NCI-H187 treated with DMSO at 0.1 percent for 48 hours (cell line): ENCODE data around the gene XBP1.
"Not testable (repeated sequence)": the region's sequence is repeated elsewhere in the genome, so short reads cannot be mapped to it uniquely, and the experiment has no call there.

Source experiments
- DNase-seq: peaks from one replicate; lab custom pipeline; 2025; lab: John Stamatoyannopoulos, UW

XBP1 gene

DNA sequence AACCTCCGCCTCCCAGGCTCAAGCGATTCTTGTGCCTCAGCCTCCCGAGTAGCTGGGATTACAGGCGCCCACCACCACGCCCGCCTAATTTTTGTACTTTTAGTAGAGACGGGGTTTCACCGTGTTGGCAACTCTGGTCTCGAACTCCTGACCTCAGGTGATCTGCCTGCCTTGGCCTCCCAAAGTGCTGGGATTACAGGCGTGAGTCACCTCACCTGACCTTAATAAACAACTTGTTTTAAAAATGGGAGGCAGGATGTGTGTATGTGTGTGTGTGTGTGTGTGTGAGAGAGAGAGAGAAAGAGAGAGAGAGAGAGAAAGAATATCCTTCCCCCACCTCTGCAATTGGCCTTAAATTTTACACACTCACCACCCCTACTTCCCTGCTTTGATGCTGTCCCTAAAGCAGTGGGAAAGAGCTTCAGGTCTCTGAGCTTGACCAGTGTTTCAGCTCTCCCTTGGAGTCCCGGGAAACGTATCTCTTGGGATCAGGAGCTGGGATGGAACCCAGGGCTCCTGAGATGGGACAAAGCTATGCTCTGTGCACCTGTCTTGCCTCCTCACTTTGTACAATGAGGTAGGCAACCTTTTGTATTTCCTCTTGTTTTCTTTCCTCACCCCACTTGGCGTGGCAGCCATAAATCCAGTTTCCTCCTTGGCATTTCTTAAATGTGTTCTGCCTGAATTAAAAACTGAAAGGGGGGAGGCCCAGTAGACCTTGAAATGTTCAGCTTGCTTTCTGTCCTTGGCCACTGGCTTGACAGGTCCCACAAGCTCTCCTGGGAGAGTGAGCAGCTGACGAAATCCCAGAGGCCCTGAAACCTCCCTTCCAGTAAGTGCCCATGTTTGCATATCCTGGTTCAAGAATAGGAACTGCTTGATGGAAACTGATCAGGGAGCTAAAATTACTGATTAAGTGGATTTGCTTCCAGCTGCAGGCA, 17.8 kb upstream of the XBP1 start:
- no peak for DNase-seq

DNA sequence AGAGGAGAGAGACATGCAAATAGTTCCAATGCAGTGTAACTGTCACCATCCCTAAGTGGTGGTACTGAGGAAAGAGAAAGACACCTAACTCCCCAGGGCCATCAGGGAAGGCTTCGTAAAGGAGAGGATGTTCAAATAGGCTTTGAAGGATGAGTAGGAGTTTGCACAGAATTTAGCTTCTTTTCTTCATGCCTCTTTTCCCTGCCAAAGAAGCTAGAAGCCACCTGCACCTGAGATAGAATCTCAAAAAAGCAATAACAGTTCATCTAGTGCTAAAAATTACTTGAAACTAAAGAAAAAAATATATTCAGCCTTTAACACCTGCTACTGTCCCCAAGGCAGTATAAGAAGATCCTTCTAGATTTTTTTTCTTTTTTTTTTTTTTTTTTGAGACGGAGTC, 16.7 kb upstream of the XBP1 start:
- no peak for DNase-seq

DNA sequence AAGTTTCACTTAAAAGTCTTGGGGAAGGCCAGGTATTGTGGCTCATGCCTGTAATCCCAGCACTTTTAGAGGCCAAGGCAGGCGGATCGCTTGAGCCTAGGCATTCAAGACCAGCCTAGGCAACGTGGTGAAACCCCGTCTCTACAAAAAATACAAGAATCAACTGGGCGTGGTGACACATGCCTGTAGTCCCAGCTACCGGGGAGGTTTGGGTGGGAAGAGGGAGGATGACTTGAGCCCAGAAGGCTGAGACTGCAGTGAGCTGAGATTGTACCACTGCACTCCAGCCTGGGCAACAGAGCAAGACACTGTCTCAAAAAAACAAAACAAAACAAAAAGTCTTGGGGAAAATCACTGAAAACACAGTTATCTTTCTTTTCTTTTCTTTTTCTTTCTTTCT, 15.4 kb upstream of the XBP1 start:
- DNase-seq: no peak

DNA sequence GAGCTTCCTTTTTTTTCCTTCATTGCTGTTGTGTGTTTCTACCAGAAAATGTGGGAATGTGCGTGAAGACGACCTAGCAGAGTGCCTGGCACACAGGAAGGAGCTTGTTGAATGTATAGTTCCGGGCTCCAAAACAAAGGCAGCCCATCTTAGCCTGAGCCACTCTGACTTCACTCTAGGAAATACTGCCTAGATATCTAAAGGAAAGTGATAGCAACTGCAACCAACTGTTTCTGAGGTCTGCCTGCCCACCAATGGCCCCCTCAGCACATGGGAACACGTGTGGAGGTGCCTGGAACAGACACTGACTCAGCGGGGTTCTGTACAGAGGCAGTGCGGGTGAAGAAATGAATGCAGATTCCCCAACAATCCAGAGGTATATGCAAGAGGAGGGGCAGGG, 14.7 kb upstream of the XBP1 start:
- DNase-seq: no peak

DNA sequence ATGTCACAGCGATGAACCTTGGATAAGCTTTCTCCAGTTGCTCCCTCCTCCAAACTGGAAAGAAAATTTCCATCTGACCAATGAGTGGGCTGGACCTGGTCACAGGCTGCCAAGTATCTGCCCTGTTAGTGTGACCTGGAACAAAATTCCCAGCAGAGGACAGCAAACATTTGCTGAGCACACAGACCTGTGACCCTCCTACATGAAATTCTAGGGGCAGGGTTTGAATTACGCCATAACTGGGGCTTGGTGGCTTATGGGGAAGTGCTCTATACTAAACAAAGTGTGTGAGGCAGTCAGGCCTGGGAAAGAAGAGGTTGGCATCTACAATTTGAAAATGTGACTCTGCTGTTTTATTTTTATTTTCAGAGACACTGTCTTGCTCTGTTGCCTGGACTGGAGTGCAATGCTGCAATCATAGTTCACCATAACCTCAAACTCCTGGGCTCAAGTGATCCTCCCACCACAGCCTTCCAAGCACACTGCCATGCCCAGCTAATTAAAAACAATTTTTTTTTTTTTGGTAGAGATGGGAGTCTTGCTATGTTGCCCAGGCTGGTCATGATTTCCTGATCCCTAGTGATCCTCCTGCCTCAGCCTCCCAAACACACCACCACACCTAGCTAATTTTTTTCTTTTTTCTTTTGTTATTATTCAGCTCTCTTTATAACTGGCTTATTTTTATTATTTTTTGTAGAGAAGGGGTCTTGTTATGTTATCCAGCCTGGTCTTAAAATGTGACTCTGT, 13.6 kb upstream of the XBP1 start:
- no peak for DNase-seq

DNA sequence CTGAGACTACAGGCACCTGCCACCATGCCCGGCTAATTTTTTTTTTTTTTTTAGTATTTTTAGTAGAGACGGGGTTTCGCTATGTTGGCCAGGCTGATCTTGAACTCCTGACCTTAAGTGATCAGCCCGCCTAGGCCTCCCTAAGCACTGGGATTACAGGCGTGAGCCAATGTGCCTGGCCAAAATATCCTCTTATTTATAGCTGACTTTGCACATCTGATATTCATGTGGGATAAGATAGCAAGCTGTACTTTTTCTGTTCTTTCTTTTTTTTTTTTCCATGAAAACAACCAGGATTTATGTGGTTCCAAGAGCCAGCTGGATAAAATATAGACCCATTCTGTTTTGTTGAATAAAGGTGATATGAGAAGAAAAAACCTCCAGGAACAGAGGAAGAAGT, 12.1 kb upstream of the XBP1 start:
- DNase-seq: no peak

DNA sequence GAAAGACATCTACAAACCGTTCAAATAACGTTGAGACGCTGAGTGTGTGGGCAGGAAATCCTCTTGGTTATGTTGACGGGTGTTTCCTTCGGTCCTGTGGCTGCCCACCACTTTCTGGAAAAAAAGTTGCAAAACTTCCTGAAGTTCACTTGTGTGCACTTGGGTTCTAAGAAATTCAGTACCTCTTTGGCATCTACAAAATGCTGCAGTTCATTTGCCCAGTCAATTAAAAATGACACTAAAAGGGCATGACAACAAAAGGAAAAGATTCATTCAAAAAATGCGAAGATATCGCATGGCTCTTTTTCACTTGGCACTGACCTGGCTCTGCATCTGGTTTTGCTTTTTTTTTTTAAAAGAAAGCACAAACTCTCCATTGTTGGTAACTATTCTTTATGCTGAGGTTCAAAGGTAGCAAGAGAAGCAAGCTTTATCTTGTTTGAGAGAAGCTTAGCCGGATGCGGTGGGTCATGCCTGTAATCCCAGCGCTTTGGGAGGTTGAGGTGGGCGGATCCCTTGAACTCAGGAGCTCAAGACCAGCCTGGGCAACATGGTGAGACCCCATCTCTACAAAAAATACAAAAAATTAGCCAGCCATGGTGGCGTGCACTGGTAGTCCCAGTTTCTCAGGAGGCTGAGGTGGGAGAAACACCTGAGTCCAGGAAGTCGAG, 10.6 kb upstream of the XBP1 start:
- DNase-seq: no peak

DNA sequence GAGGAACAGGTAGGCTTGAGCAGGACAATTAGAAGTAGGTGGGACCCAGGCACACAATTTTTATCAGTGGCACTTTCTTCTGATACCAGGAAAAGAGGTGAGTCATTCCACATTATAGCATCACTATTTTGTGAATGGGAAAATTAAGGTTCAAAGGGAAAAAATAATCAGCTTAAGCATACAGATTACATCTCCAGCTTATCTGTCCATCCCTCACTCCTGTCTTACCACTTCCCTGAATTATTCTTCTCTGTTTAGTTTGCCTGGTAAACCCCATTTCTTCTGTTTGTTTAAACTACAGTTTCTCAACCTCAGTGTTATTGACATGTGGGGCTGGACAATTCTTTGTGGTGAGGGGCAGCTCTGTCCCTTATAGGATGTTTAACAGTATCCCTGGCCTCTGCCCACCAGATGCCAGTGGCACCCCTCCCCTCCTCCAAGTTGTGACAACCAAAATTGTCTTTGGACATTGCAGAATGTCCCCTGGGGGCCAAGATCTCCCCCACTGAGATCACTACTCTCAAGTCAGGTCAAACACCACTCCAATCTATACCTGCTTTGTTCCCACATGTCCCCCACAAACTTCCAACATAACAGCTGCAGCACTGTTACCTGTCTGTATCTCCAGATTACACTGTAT, 8.5 kb upstream of the XBP1 start:
- no peak for DNase-seq

DNA sequence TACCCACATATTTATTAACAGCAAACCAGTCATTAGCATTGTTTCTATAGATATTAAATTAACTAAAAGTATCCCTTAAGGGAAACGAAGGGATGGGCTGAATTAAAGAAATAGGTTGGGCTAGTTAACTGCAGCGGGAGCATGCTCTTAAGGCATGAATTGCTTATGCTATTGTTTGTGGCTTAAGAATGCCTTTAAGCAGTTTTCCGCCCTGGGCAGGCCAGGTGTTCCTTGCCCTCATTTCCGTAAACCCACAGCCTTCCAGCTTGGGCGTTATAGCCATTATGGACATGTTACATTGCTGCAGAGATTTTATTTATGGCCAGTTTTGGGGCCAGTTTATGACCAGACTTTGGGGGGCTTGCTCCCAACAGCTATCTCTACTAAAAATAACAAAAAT, 5.1 kb upstream of the XBP1 start:
- not testable (repeated sequence) for DNase-seq

DNA sequence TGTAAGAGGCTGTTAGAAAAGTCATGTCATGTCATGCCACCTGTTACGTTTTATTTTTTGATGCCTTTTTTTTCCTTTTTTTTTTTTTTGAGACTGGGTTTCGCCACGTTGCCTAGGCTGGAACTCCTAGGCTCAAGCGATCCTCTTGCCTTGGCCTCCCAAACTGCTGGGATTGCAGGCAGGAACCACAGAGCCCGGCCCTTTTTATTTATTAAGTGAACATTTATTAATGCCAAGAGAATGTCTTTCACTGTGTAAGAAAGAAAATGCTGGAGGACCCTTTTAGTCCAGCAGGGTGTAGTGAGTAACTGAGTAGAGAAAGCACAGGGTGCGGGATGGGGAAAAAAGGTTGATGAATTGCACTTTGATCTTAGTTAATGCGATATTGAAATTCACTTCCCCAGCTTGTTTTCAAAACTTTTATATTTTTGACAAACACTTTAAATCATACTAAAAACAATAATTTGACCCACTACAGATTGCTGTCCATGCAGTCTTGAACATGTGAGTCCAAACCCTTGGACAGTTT, 2.3 kb upstream of the XBP1 start:
- no peak for DNase-seq

DNA sequence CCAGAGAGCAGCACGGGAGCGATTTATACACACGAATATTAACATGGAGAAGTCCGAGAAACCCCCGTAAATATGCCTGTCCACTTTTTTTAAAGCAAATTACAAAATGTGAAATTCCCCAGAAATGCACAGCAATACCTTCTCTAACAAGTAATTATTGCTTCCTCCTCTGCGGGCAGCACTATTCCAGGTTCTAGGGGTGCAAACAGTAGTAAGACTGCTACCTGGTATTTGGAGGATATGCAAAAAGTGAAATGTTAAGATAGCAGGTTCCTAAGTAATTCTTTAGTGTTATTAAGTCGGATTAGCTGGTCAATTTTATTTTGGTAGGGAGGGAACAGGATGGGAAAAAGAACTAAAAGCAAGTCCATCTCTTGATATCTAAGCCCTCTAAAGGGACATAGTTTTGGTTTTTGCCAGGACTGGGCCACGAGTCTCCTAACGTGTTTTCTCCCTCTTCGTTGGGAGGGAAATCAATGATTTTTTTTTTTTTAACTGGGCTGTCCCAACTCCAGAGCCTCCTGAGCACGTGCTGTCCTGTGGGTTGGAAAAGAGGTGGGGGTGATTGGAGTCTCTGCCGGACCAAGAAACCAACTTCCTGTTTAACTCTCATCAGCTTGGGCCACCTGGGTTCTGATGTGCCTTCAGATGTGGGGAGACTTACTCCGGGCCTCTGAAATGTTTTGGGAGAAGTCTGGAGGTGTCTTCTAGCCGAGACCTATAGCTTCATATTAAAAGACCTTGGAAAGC, 1.7 kb upstream of the XBP1 start:
- DNase-seq: no peak

DNA sequence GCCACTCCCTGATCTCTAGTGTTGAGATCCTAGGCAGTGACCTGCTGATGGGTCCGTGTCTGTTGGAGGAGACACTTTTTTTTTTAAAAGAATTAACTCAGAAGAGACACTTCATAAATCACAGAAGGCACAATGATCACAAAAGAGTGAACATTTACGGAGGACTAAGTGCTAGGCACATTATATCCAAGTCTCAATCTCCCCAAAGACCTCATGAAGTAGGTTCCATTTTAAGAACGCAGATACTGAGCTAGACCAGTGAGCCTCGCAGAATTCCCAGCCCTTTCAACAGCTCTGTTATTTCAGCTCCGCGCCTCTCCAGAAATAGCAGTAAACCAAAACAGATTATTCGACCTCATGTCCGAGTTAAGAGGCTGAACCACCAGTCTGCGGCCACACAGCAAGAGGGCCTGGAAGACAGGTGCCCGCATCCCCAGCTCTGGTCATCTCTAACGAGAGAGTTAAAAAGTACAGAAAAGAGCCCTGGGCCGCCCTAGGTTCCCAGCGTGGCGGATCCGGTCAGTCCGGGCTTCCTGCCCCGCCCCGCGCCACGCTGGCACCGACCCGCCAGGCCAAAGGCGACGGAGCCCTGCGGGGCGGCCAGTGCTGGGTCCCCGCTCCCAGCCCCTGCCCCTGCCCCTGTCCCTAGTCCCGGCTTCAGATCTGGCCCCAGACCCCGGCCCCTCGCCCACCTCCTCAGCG, 612 bp downstream of the XBP1 start:
- DNase-seq: no peak

DNA sequence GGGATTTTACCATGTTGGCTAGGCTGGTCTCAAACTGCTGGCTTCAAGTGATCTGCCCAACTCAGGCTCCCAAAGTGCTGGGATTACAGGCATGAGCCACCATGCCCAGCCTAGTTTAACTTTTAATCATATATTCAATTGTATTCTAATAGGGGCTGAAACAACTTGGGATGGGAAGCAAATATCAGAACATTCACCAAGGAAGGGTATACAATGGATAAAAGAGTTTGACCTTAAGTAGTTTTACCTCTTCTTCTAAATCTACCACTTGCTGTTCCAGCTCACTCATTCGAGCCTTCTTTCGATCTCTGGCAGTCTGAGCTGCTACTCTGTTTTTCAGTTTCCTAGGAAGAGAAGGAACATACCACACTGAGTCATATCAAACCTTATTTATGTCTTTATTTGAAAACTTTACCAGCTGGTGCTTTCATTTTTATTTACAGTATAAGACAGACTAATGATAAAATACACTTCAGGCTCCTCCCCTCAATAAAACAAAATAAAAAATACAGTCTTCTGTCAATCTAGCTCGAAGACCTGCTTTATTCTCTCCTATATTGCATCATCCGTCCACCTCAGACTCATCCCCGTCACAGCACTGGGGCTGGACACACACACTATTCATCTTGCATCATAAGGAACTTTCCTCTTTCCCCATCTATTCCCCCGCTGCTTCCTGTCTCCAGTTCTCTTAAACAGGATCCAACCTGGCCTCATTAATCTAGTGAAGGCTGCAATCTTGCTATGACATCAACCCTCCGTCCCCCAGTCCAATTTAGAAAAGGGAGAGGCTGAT, 1.4 kb downstream of the XBP1 start:
- DNase-seq: no peak

DNA sequence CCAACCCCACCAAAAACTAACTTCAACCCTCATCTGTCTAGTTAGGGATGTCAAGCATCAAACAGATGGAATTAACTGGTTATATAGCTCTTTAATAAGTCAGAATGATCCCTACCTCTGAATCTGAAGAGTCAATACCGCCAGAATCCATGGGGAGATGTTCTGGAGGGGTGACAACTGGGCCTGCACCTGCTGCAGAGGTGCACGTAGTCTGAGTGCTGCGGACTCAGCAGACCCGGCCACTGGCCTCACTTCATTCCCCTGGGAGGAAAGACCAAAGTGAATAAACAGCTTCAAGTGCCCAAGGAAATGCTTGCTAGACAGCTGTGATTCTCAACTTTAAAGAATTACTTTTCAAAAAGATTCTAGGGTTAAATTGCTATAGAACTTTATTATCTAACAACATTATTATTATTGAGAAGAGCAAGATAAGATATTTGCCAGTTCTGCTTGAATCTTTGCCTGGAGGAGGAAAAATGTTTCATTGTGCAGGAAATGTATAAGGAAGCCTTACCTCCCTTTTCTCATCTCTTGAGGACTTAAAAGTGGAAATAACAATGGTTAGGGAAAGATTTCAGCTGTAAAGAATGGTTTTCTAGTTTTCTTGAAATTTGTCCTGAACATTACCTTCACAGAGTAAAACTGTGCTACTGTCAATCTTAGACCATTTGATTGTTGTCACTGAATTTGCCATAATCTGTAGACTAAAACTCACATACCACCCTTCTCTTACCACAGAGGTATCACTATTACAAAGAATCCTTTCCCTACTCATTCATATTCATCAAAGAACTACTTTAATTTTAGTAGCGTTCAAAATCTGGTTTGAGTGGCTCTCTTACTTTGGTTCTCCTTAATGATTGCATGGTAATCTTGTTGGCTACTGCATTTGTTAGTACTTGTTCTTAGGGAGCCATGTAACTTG, 4.2 kb downstream of the XBP1 start:
- DNase-seq: no peak

DNA sequence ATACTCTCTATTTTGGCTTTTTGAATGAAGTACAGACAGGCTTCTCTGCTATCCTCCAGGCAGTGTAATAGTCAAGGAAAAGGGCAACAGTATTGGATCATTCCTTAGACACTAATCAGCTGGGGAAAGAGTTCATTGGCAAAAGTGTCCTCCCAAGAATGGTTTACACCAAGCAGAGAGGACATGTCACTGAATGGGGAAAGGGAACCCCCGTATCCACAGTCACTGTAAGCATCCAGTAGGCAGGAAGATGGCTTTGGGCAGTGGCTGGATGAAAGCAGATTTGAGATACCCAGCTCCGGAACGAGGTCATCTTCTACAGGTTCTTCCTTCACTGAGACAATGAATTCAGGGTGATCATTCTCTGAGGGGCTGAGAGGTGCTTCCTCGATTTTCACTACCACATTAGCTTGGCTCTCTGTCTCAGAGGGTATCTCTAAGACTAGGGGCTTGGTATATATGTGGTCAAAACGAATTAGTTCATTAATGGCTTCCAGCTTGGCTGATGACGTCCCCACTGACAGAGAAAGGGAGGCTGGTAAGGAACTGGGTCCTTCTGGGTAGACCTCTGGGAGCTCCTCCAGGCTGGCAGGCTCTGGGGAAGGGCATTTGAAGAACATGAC, 5.2 kb downstream of the XBP1 start:
- no peak for DNase-seq

DNA sequence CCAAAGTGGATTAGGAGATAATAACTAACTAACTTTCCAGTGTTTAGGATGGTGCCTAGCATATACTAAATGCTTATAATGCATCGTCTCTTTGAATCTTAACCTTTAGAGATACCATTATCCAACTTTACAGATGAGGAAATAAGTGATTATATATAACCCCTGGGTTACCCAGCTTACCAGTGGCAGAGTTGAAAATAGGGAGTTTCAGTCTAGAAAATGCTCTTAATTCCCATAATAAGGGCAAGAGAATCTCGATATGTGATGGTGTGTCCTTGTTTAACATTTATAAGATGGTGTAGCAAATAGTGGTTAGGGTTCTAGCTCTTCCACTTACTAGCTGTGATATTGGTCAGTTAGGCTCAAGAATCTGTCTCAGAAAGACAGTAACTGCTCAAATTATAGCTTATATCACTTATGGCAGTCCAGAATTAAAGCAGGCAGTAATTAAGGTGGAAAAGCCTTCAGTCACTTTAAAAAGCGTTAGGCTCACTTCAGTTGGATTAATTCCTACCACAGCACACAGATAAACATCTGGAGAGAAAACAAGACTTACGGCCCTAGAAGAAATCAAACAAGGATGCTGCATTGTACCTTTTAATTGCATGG, 6.3 kb downstream of the XBP1 start:
- no peak for DNase-seq

DNA sequence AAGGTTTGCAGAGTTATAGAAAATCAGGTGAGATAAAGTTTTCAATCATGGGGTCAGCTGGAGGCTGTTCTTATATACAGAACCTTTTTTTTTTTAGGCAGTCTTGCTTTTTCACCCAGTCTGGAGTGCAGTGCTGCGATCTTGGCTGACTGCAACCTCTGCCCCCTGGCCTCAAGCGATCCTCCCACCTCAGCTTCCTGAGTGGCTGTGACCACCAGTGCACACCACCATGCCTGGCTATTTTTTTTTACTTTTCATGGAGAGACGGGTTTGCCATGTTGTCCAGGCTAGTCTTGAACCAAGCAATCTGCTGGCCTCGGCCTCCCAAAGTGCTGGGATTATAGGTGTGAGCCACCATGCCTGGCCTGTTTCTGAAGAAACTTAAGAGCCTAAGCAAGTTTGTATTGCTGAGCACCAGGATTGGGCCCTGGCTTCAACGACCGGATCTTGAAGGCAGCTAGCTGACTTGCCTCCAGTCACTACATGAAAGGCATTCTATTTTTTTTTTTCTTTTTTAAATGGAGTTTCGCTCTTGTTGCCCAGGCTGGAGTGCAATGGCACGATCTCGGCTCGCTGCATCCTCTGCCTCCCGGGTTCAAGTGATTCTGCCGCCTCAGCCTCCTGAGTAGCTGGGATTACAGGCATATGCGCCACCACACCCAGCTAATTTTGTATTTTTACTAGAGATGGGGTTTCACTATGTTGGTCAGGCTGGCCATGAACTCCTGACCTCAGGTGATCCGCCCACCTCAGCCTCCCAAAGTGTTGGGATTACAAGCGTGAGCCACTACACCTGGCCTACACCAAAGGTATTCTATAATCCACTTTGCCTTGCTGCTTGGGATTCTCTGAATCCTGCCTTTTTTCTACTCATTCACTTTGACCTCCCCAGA, 7.6 kb downstream of the XBP1 start:
- DNase-seq: no peak
